A549 (cell line): Measurements from ENCODE around the gene PACS2.

Experiments
- JUN ChIP-seq, 2 experiments: fragments of >200 bp; sonication (Bioruptor Twin); formaldehyde crosslinking; IDR thresholded peaks; 2 replicates in 1 of 2; 3 replicates in 1 of 2; pipeline ENCODE4 v1.6.1; 2016 to 2017
- TF ChIP-seq, protein P1 (sequence below): fragments of >200 bp; sonication (Bioruptor Twin); formaldehyde crosslinking; IDR thresholded peaks from 3 replicates; pipeline ENCODE4 v1.5.1; 2016

- TF ChIP-seq, protein P1, sequence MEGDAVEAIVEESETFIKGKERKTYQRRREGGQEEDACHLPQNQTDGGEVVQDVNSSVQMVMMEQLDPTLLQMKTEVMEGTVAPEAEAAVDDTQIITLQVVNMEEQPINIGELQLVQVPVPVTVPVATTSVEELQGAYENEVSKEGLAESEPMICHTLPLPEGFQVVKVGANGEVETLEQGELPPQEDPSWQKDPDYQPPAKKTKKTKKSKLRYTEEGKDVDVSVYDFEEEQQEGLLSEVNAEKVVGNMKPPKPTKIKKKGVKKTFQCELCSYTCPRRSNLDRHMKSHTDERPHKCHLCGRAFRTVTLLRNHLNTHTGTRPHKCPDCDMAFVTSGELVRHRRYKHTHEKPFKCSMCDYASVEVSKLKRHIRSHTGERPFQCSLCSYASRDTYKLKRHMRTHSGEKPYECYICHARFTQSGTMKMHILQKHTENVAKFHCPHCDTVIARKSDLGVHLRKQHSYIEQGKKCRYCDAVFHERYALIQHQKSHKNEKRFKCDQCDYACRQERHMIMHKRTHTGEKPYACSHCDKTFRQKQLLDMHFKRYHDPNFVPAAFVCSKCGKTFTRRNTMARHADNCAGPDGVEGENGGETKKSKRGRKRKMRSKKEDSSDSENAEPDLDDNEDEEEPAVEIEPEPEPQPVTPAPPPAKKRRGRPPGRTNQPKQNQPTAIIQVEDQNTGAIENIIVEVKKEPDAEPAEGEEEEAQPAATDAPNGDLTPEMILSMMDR, result no peak
- no peak for TF ChIP-seq JUN (IDR thresholded peaks at IDR 0.05)
These were observed 9.2 kb upstream of the PACS2 start for GRCh38 chr14:105305345-105305744.
